Panc1 (cell line): ENCODE results near the gene AFDN. TPM values are rescaled to one million over a fixed set of nuclear protein-coding genes. Genes with fewer than 3 reads are reported as not detected.

ENCODE experiments used
- ATAC-seq: fragments of 200-7000 bp; cut with Tn5 transposase; 2 replicates; pipeline ENCODE4 v1.9.1; 2020; ENCODE audit warnings: mild to moderate bottlenecking, moderate library complexity
- BruUV-seq: library from RNA; stranded (reverse); fragments of 400-500 nt; replicated peaks from 2 replicates; lab custom pipeline; 2021; lab: Mats Ljungman, UMichigan
- CTCF ChIA-PET: fragments of 300-600 bp; sonication (Branson Sonifier 250); formaldehyde crosslinking; loops from one replicate; lab custom pipeline; 2022; ENCODE audit warnings: antibody characterized with exemption; lab: Charles Lee
- POLR2A ChIA-PET: fragments of 300-600 bp; sonication (Branson Sonifier 250); formaldehyde crosslinking; loops from one replicate; lab custom pipeline; 2022; ENCODE audit warnings: antibody characterized with exemption; lab: Charles Lee
- DNase-seq: peaks from one replicate; pipeline ENCODE4 v3.0.0-alpha.2; 2010; ENCODE audit warnings: low read depth, low spot score
- H3K27ac ChIP-seq: 2 replicates; pipeline ENCODE4 v1.5.1; 2011; ENCODE audit warnings: mild to moderate bottlenecking, low read length, inconsistent platforms
- H3K27me3 ChIP-seq: fragments of 200-500 bp; sonication (Bioruptor generic); 2 replicates; pipeline ENCODE4 v1.6.0; 2014; ENCODE audit warnings: low read length, inconsistent platforms; ENCODE audit not compliant: control insufficient read depth, insufficient read depth
- H3K36me3 ChIP-seq: fragments of 200-500 bp; sonication (Bioruptor generic); 2 replicates; pipeline ENCODE4 v1.5.1; 2014; ENCODE audit warnings: inconsistent platforms, mild to moderate bottlenecking, low read length, moderate library complexity; ENCODE audit not compliant: control insufficient read depth, insufficient read depth
- H3K4me1 ChIP-seq: 2 replicates; pipeline ENCODE4 v1.5.1; 2011; ENCODE audit warnings: inconsistent platforms, mild to moderate bottlenecking, low read length, moderate library complexity; ENCODE audit not compliant: control insufficient read depth, insufficient read depth
- H3K4me3 ChIP-seq, 2 experiments: 2 replicates each; pipeline ENCODE4 v1.5.1; 2011 to 2012; ENCODE audit warnings: low read depth in 2 of 2, low read length in 2 of 2, mild to moderate bottlenecking in 2 of 2, inconsistent platforms in 1 of 2, moderate library complexity in 1 of 2
- H3K9me3 ChIP-seq: fragments of 200-500 bp; sonication (Bioruptor generic); 2 replicates; pipeline ENCODE4 v1.5.1; 2014; ENCODE audit warnings: low read depth, mild to moderate bottlenecking, inconsistent platforms, low read length, moderate library complexity; ENCODE audit not compliant: control insufficient read depth, insufficient read depth
- POLR2AphosphoS5 ChIP-seq: IDR thresholded peaks from 2 replicates; pipeline ENCODE4 v1.6.1; 2012; ENCODE audit warnings: mild to moderate bottlenecking, low read depth, low read length, moderate library complexity
- SIN3A ChIP-seq: IDR thresholded peaks from 2 replicates; pipeline ENCODE4 v1.6.1; 2012; ENCODE audit warnings: low read depth, mild to moderate bottlenecking, low read length, moderate library complexity, borderline replicate concordance; ENCODE audit not compliant: insufficient read depth
- TCF7L2 ChIP-seq: IDR thresholded peaks from 2 replicates; pipeline ENCODE4 v1.6.1; 2011; ENCODE audit warnings: mild to moderate bottlenecking, low read depth, low read length, inconsistent platforms
- in situ Hi-C: cut with HindIII; loops from 2 replicates; pipeline ENCODE4 v1.10.0; 2016; ENCODE audit warnings: low sequenced_read_pairs, low pct_unique_long_range_greater_than_20kb
- intact Hi-C: fragments of 100-400 bp; cut with micrococcal nuclease; formaldehyde crosslinking; loops from one replicate; pipeline ENCODE4 v1.10.0; 2022; ENCODE audit not compliant: unreplicated experiment
- total RNA-seq: library from RNA; stranded (reverse); gene quantifications from one replicate; pipeline ENCODE4 v1.2.1, GENCODE V29; 2021; ENCODE audit not compliant: unreplicated experiment
- TF ChIP-seq, protein P1 (sequence below): fragments of 450-650 bp; IDR thresholded peaks from 2 replicates; pipeline ENCODE4 v1.5.1; 2017; ENCODE audit warnings: mild to moderate bottlenecking
- TF ChIP-seq, protein P2 (sequence below), 2 experiments: IDR thresholded peaks; 2 replicates each; pipeline ENCODE4 v1.6.1; 2011 to 2012; ENCODE audit warnings: low read depth in 2 of 2, control low read depth in 1 of 2, low read length in 1 of 2, mild to moderate bottlenecking in 1 of 2, moderate library complexity in 1 of 2; ENCODE audit not compliant: insufficient read depth in 1 of 2

Gene AFDN
- total RNA-seq, 1 experiment from 2014 or later, result 143 TPM

DNA sequence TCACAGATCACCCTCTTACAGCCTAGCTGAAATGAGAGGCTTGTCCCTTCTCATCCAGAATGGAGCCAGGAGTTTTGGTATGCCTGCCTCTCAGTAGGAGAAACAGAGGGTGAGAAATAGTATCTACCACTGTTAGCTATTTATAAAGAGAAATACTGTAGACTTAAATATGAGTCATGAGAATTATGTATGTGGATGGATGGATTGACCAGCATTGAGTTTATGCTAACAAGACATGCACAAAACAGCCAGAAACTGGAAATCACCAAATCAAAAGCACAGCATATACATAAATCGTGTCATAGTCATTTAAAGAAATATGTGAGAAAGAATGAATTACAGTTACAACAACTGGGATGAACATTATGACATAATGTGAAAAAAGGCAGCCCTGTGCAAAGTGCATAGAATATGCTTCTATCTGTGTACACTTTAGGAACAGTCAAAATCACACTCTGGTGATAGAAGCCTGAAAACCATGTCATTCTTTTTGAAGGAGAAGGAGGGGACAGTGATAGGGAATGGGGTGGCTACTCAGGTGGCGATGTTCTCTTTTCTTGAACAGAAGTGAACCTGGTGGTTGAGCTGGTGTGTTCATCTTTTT is 90.9 kb downstream of the AFDN start:
- H3K4me3 ChIP-seq, result no peak overlapping the region
- intact Hi-C loops, result loop anchor here (10.0 kb wide), 1 partner anchor 137 kb away; no protein-coding TSS in a partner anchor
- no peaks in the 10 kb centered on the region for H3K4me1 ChIP-seq
- BruUV-seq, result no TSS peak
- TF ChIP-seq, protein P1, sequence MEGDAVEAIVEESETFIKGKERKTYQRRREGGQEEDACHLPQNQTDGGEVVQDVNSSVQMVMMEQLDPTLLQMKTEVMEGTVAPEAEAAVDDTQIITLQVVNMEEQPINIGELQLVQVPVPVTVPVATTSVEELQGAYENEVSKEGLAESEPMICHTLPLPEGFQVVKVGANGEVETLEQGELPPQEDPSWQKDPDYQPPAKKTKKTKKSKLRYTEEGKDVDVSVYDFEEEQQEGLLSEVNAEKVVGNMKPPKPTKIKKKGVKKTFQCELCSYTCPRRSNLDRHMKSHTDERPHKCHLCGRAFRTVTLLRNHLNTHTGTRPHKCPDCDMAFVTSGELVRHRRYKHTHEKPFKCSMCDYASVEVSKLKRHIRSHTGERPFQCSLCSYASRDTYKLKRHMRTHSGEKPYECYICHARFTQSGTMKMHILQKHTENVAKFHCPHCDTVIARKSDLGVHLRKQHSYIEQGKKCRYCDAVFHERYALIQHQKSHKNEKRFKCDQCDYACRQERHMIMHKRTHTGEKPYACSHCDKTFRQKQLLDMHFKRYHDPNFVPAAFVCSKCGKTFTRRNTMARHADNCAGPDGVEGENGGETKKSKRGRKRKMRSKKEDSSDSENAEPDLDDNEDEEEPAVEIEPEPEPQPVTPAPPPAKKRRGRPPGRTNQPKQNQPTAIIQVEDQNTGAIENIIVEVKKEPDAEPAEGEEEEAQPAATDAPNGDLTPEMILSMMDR, result no peak
- no peak for TF ChIP-seq SIN3A
- TF ChIP-seq, protein P2, sequence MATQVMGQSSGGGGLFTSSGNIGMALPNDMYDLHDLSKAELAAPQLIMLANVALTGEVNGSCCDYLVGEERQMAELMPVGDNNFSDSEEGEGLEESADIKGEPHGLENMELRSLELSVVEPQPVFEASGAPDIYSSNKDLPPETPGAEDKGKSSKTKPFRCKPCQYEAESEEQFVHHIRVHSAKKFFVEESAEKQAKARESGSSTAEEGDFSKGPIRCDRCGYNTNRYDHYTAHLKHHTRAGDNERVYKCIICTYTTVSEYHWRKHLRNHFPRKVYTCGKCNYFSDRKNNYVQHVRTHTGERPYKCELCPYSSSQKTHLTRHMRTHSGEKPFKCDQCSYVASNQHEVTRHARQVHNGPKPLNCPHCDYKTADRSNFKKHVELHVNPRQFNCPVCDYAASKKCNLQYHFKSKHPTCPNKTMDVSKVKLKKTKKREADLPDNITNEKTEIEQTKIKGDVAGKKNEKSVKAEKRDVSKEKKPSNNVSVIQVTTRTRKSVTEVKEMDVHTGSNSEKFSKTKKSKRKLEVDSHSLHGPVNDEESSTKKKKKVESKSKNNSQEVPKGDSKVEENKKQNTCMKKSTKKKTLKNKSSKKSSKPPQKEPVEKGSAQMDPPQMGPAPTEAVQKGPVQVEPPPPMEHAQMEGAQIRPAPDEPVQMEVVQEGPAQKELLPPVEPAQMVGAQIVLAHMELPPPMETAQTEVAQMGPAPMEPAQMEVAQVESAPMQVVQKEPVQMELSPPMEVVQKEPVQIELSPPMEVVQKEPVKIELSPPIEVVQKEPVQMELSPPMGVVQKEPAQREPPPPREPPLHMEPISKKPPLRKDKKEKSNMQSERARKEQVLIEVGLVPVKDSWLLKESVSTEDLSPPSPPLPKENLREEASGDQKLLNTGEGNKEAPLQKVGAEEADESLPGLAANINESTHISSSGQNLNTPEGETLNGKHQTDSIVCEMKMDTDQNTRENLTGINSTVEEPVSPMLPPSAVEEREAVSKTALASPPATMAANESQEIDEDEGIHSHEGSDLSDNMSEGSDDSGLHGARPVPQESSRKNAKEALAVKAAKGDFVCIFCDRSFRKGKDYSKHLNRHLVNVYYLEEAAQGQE (IDR thresholded peaks at IDR 0.05; ENCODE audit: insufficient read depth in 1 of 2, low read depth in 2 of 2, low read length in 1 of 2), result no peak
- TF ChIP-seq TCF7L2, result no peak
- no peak for TF ChIP-seq POLR2AphosphoS5
- ATAC-seq (no peak), DNase-seq (no peak)
- ChIA-PET POLR2A (no interaction called here), CTCF (no interaction called here)
- no peaks in the 10 kb centered on the region for H3K9me3 ChIP-seq
- H3K27ac ChIP-seq, result no peak overlapping the region
- no peaks in the 10 kb centered on the region for H3K27me3 ChIP-seq
- in situ Hi-C loops, result no loop called here
- H3K36me3 ChIP-seq, result peaks cover 42% of the 10 kb centered on the region

DNA sequence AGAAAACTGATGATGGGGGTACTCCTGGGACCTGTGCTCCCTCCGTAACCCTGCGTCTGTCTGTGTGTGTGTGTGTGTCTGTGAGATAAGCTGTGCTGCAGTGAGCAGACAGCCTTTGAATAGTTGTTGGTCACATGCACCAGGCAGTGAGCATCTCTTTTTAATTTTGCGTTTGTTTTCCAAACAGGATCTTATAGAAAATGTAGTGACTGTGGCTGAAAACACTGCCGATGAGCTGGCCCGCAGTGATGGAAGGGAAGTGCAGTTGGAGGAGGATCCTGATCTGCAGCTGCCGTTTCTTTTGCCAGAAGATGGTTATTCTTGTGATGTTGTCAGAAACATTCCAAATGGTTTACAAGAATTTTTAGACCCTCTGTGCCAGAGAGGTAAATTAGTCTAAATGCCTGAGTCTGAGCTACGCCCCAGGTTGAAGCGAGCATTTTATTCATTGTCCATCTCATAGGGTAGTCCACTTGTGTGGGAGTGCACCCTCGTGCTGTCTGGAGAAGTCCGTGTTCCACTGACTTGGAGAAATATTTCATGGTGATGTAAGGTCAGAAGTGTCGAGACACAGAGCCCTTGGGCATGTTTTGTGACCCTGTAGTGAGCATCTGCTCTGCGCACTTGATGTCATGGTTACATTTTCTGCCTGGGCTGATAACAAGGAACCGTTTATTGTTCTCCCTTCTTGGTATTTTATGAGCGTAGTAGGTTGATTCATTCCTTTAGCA is 92.0 kb downstream of the AFDN start:
- ChIA-PET POLR2A (no interaction called here), CTCF (no interaction called here)
- no peak overlapping the region for H3K27ac ChIP-seq
- H3K27me3 ChIP-seq, result no peaks in the 10 kb centered on the region
- H3K4me3 ChIP-seq, result no peak overlapping the region
- TF ChIP-seq POLR2AphosphoS5 (no peak), TCF7L2 (no peak), SIN3A (no peak)
- TF ChIP-seq, protein P1, result no peak
- TF ChIP-seq, protein P2 (IDR thresholded peaks at IDR 0.05; ENCODE audit: insufficient read depth in 1 of 2, low read depth in 2 of 2, low read length in 1 of 2), result no peak
- H3K4me1 ChIP-seq, result no peaks in the 10 kb centered on the region
- intact Hi-C loops, result loop anchor here (10.0 kb wide), 1 partner anchor 136 kb away; no protein-coding TSS in a partner anchor
- no TSS peak for BruUV-seq
- ATAC-seq (no peak), DNase-seq (no peak)
- H3K9me3 ChIP-seq, result no peaks in the 10 kb centered on the region
- in situ Hi-C loops, result no loop called here
- H3K36me3 ChIP-seq, result peaks cover 44% of the 10 kb centered on the region
